CD4-positive, alpha-beta T cell treated with Interleukin-15 for 4 hours (primary cell): ENCODE measurements around the gene ZNF469.

Experiments used
- DNase-seq: peaks from one replicate; pipeline ENCODE4 v3.0.0-alpha.2; 2020; ENCODE audit warnings: low spot score

The ZNF469 gene

DNA sequence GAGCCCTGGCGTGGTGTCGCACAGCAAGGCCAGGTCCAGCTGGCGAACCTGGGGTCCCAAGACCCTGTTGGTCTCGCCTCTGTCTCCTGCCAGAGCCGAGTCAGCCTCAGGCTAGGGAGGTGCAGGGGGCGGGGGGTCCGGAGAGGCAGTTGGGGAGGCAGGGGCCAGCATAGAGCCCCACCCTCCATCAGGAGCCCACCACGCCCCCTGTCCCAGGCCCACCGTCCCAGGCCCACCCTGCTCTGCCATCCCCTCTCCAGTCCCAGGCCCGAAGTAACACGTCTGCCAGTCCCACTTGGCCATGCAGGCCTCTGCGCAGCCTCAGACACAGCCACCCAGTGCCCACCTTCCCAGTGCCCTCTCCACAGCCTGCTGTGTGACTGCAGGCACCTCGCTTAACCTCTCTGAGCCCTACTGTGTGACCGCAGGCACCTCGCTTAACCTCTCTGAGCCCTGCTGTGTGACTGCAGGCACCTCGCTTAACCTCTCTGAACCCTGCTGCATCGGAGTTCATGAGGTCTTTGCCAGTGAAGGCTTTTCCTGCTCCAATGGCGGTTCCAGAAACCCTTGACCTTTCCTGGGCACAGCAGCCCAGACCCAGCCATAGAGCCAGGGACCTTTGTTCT is 29.3 kb downstream of the ZNF469 start:
- no peak for DNase-seq

DNA sequence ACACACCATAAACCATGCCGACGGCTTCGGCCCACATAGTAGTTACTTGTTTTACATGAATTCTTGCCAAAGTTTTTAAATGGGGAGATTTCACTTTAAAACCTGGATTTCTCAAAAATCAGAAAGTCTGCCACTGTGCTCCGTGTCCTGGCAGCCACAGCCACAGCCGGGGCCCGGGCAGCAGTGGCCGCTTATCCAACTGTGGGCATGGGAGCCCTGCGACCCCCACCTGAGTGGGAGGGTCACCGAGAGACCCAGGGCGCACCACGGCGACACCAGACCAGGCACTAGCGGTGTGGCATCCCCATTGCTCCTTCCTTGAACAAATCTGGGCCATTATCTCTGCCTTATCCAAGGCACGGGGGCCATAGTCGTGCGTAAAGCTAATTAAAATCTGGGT is 30.0 kb downstream of the ZNF469 start:
- no peak for DNase-seq

DNA sequence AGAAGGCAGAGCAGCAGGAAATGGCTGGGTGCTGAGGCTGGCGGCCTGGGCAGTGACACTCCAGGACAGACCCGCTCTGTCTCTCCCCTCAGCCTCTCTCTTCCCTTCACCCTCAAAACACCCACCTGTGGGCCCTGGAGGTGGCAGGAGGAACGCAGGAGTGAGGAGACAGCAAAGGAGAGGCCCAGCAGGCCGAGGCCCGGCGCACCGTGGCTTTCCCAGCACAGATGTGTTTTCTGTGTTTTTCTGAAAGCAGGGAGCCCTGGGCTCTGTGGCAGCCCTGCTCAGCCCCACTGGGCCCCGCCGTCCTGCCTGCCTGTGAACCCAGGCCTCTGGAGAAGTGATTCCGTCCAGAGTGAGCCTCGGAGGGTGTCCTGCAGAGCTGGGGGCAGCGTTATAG is 30.5 kb downstream of the ZNF469 start:
- DNase-seq, result no peak

DNA sequence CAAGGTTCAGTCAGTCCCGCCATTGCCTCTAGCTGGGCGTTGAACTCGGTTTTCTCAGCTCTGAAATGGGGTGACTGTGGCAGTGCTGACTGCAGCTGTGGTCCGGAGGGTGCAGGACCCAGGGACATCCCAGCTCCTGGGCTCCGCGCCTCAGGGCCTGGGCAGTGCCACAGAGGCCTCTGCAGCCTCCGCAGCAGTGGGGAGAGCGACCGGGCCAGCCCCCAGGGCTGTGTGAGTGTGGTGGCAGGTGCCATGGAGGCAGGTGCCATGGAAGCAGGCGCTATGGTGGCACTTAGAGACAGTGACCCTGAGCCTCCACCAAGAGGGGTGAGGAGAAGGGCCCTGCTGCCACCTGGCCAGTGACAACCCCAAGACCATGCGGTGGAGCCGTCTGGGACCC is 30.9 kb downstream of the ZNF469 start:
- no peak for DNase-seq

DNA sequence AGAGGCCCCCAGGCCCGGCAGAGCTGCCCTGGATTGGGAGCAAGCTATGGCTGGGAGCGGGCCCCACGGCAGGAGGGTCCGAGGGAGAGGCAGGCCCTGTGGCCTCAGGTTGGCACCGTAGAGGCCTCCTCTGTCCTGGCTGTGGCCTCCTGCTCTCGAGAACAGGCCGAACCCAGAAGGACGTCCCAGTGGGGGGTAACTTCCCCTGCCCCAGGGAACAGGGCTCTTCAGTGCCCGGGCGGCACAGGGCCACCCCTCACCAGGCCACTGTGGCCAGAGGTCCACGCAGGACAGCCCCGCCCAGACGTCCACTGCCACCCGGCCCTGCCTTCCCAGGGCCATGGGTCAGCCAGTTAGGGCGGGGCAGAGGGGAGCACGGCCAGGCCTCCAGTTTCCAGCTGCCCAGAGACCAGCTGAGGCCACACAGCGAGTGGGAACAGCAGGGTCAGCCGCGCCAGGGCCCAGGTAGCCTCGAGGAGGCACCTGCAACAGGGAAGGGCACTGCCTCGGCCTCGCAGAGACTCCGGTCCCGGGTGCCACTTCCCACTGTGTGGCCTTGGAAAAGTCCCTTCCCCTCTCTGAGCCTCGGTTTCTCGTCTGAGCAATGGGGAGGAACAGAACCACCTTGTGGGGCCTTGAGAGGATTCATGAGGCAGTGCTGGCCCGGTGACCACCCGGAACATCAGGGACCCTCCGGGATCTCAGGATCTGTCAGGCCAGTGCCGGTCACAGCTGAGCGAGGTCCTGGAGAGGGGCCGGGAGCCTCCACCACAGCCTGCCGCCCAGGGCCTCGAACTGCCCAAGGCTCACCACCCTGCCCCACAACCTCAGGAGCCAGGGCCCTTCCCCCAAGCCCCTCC is 32.0 kb downstream of the ZNF469 start:
- DNase-seq, result no peak

DNA sequence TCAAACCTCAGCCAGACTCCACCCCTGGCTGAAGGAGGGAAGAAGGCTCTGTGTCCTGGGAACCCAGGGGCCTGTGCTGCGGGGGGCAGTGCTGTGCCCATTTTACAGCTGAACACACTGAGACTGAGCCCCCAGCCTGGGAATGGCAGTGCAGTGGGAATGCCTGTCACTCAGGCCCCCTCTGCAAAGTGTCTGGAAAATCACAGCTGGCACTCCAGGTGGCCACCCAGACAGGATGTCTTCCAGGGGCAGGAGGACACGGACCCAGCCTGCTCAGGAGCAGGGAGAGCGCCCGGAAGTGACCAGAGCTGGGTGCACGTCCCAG is 32.6 kb downstream of the ZNF469 start:
- DNase-seq, result no peak

DNA sequence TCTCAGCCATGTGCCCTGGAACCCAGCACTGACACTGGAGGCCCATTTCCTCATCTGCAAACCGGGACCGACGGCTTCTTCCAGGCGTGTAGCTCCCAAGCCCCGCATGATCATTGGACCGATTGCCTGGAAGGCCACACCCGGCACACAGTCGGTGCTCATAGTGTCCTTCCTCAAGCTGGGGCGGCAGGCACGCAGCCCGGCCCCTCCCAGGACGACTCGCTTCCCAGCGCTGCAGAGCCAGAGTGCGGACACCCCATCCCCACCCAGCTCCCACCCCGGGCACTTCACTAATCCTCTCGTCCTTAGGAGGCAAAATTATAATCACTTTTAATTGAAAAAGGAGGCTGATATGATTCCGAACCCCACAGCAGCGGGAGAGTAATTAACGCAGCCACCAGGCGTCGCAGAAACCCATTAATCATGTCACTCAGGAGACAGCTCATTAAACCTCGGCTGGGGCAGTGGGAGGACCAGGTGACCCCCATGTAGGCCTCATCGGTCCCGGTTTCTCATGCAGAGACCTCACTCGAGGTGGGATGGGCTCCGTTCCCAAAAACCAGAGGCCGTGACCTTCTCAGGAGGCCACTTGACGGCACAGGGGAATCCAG is 33.1 kb downstream of the ZNF469 start:
- no peak for DNase-seq

DNA sequence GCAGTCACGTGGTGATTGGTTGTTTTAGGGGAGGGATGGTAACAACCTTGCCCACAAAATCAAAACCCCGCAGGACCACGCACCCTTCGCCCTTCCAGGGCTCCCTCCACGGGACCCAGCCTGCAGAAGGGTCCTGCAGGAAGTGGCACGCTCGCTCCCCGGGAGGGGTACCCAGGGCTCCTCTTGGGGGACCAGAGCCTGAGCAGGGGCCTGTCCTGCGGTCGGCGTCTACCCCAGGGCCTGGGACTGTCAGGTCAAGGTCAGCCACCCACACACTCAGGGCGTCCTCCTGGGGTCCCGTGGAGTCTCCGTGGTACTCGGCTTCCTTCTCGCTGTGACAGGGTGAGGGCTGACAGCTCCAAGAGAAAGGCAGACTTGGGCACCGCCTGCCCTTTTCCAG is 33.9 kb downstream of the ZNF469 start:
- DNase-seq, result no peak

DNA sequence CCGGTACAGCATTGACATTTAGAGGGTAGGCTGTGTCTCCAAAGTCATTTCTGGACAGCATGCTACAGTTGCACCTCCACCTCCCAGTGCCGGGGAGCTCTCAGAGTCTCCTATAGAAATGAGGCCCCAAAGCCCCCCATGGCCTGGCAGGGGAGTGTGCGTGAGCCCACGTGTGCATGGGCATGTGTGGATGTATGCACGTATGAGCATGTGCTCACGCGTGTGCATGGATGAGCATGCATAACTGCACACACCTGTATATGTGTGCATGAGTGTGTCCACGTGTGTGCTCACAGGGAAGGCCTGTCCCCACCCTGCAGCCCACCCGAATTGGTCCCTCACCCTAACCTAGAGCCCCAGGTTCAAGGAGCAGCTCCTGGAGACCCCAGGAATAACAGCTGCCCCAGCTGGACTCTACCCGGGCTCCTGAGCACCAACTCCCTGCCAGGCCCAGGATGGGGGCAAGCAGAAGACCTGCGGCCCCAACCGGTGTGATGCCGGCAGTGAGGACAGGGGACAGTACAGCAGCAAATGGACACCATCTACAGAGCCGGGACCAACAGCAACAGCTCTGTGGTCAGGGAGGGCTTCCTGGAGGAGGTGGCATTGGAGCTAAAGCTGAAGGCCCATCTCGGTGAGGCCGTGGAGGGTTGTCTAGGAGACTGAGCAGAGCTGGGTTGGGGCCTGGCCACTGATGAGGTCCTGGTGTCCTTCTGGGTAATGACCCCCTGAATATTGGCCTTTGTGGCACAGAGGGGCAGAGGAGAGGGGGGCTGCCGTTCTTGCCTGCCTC is 35.1 kb downstream of the ZNF469 start:
- DNase-seq, result no peak

DNA sequence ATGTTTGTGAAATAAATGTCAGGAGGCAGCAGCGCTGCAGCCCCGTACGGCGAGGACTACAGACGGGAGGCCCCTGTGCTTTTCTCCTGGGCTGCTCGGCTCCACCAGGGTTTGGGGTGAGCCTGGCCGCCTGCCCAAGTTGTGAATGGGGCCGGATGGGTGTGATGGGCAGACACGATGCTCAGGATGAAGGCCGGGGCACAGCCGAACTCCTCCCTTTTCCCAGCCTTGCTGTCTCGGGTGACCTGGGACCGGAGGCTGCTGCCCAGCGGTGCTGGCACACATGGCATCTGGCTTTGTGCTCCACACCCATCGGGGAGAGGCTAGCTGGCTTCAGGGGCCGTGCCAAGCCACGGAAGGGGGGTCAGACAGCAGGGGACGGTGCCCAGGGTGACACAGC is 36.1 kb downstream of the ZNF469 start:
- no peak for DNase-seq

DNA sequence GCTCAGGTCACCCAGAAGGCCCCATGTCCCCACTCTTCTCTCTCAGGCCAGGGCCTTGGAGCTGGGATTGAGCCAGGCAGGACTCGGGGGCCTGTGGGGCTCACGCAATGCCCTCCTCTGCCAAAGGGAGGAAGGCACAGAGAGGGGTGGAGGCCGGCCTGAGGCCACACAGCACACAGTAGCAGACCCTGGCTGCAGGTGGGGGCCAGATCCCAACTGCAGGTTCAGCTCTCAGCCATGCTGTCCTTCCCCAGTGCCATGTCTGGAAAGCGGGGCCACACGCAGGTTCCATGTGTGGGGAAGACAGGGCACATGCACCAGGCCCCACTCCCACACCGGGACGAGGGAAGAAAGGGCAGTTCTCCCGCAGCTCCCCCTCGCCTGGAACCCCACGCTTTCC is 37.0 kb downstream of the ZNF469 start:
- DNase-seq, result no peak

DNA sequence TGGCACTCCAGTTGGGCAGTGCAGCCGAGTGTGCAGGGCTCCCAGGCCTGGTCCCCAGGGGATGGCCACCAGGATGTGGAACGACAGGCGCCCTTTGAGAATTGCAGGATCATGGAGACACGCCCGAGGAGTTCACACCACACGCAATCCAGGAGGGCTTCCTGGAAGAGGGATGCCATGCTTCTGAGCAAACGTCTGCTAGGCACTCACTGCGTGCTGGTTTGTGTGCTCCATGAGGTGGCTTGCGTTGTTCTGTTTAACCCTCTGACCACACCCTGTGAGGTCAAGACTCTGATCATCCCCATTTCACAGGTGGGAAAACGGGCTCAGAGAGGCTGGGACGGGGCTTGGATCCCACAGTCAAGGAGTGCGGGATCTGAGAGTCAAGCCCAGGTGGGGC is 37.7 kb downstream of the ZNF469 start:
- DNase-seq, result no peak

DNA sequence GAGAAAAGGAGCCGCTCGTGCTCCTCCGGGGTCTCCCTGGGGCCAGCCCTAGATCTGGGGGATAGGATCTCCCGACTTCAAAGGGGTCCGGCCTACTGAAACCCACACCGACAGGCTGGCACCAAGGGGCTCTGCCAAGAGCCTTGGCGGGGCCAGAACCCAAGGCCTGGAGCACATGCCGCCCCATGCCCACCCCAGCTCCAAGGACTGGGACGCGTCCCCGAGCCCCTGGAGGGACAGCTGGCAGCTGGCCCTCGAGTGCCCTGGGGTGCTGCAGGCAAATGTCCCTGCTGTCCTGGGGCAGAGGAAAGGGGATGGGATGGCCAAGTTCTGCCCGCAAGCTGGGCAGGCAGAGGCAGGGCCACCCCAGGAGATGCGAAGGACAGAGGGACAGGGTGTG is 38.5 kb downstream of the ZNF469 start:
- no peak for DNase-seq

DNA sequence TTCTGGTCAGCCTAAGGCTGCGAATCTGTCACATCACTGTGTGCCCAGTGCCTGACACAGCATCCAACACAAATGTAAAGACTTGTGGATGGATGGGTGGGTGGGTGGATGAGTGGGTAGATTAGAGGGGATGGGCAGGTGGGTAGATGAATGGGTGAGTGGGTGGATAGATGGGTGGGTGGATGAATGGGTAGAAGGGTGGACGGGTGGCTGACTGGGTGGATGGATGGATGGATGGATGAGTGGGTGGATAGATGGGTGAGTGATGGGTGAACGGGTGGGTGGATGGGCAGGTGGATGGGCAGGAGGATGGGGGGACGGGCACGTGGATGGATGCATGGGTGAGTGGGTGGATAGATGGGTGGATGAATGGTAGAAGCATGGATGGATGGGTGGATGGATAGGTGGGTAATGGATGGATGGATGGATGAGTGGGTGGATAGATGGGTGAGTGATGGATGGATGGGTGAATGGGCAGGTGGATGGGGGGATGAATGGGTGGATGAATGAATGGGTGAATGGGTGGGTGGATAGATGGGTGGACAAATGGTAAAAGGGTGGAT is 39.2 kb downstream of the ZNF469 start:
- DNase-seq, result no peak

DNA sequence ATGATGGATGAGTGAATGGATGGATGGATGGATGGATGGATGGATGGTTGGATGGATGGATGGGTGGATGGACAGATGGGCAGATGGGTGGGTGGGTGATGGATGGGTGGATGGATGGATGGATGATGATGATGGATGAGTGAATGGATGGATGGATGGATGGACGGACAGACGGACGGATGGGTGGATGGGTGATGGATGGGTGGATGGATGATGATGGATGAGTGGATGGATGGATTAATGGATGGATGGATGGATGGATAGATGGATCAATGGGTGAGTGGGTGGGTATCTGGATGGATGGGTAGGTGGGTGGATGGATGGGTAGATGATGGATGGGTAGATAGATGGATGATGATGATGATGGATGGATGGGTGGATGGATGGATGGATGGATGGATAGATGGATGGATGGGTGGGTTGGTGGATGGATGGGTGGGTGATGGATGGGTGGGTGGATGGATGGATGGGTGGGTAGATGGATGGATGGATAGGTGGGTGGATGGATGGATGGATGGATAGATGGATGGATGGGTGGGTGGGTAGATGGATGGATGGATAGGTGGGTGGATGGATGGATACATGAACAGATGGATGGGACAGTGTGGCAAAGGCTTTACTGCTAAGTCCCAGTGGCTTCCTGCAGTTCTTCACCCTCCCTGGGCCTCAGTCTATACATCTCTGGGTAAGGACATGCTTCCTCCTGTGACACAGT is 40.1 kb downstream of the ZNF469 start:
- DNase-seq, result no peak

DNA sequence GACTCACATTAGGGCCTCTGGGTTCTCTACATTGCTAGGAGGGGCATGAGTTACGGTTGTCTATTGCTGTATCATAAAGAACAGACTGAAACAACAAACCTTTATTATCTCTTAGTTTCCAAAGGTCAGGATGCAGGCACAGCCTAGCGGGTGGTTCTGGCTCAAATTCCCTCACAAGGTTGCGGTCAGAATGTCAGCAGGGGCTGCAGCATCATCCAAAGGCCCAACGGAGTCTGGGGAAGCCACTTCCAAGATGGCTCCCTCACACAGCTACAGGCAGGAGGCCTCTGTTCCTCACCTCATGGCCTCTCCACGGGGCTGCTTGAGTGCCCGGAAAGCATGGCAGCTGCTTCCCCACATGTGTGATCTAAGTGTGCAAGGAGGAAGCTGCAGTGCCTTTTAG is 40.7 kb downstream of the ZNF469 start:
- DNase-seq, result no peak

DNA sequence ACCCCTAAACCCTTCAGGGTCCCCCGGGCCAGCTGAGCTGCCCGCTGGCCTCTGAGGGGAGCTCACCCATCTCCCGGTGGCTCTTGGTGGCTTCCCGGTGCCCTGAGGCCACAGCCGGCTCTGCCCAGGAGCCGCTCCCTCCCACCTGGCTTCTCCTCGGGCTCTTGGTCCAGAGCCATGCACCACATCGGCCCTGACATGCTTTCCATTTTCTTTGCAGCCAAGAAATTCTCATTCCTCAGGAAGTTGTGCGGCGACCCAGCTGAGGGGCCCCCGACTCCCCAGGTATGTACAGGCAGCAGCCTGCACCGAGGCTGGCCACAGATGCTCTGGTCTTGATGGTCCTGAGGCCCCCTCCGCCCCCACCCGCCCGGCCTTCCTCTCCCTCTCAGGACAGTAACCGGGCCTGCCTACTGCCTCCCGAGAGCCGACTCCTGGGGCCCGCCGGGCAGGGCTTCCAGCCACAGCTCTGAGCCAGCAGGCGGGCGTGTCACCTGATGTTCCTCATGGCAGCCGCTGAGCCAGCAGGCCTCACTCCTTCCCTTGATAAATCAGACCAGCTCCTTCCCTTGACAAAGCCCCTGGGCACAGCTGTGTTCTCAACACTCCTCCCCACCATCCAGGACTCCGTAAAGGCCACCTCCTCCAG is 42.0 kb downstream of the ZNF469 start:
- DNase-seq, result no peak

DNA sequence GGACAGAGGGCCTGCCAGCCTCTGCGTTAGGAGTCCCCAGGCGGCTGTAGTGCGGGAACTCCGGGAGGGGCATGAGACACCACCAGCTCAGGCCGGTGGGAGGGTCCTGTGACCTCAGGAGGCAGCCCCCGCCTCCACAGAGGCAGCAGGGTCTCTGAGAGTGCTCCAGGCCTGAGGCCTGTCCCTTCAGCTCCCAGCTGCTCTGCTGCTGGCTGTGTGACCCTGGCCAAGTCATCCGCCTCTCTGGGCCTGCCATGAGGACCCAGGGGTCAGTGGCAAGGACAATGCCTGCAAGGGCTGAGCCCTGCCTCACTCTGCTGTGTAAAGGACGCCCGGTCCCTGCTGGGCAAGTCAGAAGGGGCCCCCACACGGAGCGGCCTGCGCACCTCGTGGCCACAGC is 43.3 kb downstream of the ZNF469 start:
- DNase-seq, result no peak

DNA sequence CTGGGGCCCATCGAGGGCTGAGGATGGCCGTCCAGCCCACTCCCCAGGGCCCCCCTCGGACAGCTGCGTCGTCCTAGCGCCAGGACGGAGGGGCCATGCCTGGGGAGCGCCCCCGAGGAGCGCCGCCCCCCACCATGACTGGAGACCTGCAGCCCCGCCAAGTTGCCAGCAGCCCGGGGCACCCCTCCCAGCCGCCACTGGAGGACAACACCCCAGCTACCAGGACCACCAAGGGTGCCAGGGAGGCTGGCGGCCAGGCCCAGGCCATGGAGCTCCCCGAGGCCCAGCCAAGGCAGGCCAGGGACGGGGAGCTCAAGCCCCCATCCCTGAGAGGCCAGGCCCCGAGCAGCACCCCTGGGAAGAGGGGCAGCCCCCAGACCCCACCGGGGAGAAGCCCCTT is 44.6 kb downstream of the ZNF469 start:
- no peak for DNase-seq

DNA sequence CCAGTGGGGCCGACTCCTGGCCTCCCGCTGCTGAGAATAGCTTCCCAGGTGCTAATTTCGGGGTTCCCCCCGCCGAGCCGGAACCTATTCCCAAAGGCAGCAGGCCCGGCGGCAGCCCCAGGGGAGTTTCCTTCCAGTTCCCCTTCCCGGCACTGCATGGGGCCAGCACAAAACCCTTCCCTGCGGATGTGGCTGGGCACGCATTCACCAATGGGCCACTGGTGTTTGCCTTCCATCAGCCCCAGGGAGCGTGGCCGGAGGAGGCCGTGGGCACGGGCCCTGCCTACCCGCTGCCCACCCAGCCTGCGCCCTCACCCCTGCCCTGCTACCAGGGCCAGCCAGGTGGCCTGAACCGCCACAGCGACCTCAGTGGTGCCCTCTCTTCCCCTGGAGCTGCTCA is 45.4 kb downstream of the ZNF469 start:
- DNase-seq, result no peak
